Epithelial cell of esophagus (primary cell): ENCODE measurements around the gene UTS2.

ENCODE experiments used
- DNase-seq: peaks from one replicate; pipeline ENCODE4 v3.0.0; 2010; ENCODE audit warnings: low read depth
- H3K4me3 ChIP-seq: 2 replicates; pipeline ENCODE4 v1.5.1; 2011; ENCODE audit warnings: mild to moderate bottlenecking, low read length, control low read depth
- CTCF ChIP-seq: IDR thresholded peaks from 2 replicates; pipeline ENCODE4 v1.5.1; 2011; ENCODE audit warnings: low read depth, mild to moderate bottlenecking, low read length, control low read depth, inconsistent platforms; ENCODE audit not compliant: insufficient read depth; ENCODE audit errors: missing control alignments

Gene UTS2

GRCh38 chr1:7878027-7878426 is 25.2 kb upstream of the UTS2 start:
- no peak for TF ChIP-seq CTCF
- DNase-seq = no peak

GRCh38 chr1:7873801-7874795 is 21.2 kb upstream of the UTS2 start:
- no peak for TF ChIP-seq CTCF
- no peak for DNase-seq
- H3K4me3 ChIP-seq = no peak overlapping the region

More at GRCh38 chr1:7878027-7878426, 25.2 kb upstream of the UTS2 start:
- no peak overlapping the region for H3K4me3 ChIP-seq

- TF ChIP-seq CTCF = no peak
- DNase-seq = no peak
- no peak overlapping the region for H3K4me3 ChIP-seq
These were observed 18.3 kb upstream of the UTS2 start for GRCh38 chr1:7871136-7871535.

GRCh38 chr1:7869136-7869920 is 16.5 kb upstream of the UTS2 start:
- H3K4me3 ChIP-seq = no peak overlapping the region
- DNase-seq = no peak

GRCh38 chr1:7868070-7868780 is 15.4 kb upstream of the UTS2 start:
- H3K4me3 ChIP-seq = no peak overlapping the region
- TF ChIP-seq CTCF = no peak
- DNase-seq = no peak

More at GRCh38 chr1:7869136-7869920, 16.5 kb upstream of the UTS2 start:
- no peak for TF ChIP-seq CTCF

GRCh38 chr1:7865978-7866377 is 13.1 kb upstream of the UTS2 start:
- no peak for TF ChIP-seq CTCF
- H3K4me3 ChIP-seq = no peak overlapping the region
- no peak for DNase-seq
